Pancreas (tissue), 10 donors: ENCODE data around the gene EDAR. TPM values are rescaled to one million over a fixed set of nuclear protein-coding genes. Genes with fewer than 3 reads are reported as not detected.

Experiments
- ATAC-seq, 4 donors: fragments of 200-7000 bp; cut with Tn5 transposase; one replicate each; pipeline versions ENCODE4 v1.8.0 to v1.9.1; 2020; ENCODE audit warnings: mild to moderate bottlenecking in 4 of 4, moderate library complexity in 4 of 4
- DNase-seq, 6 donors: peaks; one replicate each; pipeline ENCODE4 v3.0.0-alpha.2; 2020
- FAIRE-seq: peaks from 2 replicates; lab custom pipeline; 2012; peaks lifted over from hg19 to GRCh38; lab: Jason Lieb, UNC
- H3K27ac ChIP-seq, 4 donors: fragments of 200-600 bp; sonication (generic); 1 replicate in 3 of 4; 2 replicates in 1 of 4; pipeline versions ENCODE4 v1.5.0 to v1.8.0; 2020
- H3K27me3 ChIP-seq, 4 donors: fragments of 200-600 bp; one replicate each; pipeline ENCODE4 v1.8.0; 2021
- H3K36me3 ChIP-seq, 3 donors: fragments of 200-600 bp; sonication (generic) in 1 of 3; one replicate each; pipeline versions ENCODE4 v1.5.0 to v1.8.0; 2020 to 2021
- H3K4me1 ChIP-seq, 3 donors: fragments of 200-600 bp; one replicate each; pipeline ENCODE4 v1.8.0; 2021
- H3K4me3 ChIP-seq, 4 donors: fragments of 200-600 bp; sonication (generic) in 2 of 4; one replicate each; pipeline versions ENCODE4 v1.5.0 to v1.8.0; 2020 to 2021
- H3K9me3 ChIP-seq, 4 donors: fragments of 200-600 bp; one replicate each; pipeline ENCODE4 v1.8.0; 2021
- CTCF ChIP-seq, 4 donors: fragments of 200-600 bp; sonication (generic) in 3 of 4; IDR thresholded peaks; one replicate each; pipeline versions ENCODE4 v1.5.0 to v1.8.0; 2021; ENCODE audit warnings: antibody characterized with exemption in 4 of 4
- WGBS, 2 donors: extraction: QIAGEN DNeasy Blood & Tissue Kit; methylation state at CpG; one replicate each; pipeline ENCODE4 v1.1.7; 2013; 5-methylcytosine and 5-hydroxymethylcytosine counted together
- intact Hi-C, 3 donors: fragments of 100-400 bp; cut with DNase I; formaldehyde crosslinking; loops; one replicate each; pipeline versions ENCODE4 v1.11.1 to v1.14.2; 2022
- polyA plus RNA-seq, 2 donors: library from polyadenylated mRNA; stranded (reverse); fragments of 200-250 nt; gene quantifications; one replicate each; pipeline ENCODE4 v1.2.3, GENCODE V29; 2013
- total RNA-seq, 6 donors: library from RNA; stranded (reverse); fragmentation: NEBNext Ultra II Directional in 4 of 6; extraction: Animal tissue kit (Norgen Biotek cat#: 25700) in 4 of 6; gene quantifications; one replicate each; pipeline versions ENCODE4 v1.2.1 to v1.2.4, GENCODE V29; 2021 to 2023
- donor health status: healthy with polysubstance abuse.
- donor health status: DM: no; HTN: no; CAD: no; lungs with moderate emphysema.
- donor health status: DM: no; HTN: no; CAD: no.
- donor health status: control.
- donor health status: control.
- donor health status: Bipolar disorder and iron deficiency.
- donor health status: DM: yes; HTN: yes; CAD: no.
- donor health status: DM: no; HTN: no; CAD: no.
- donor health status: DM: no; HTN: no; CAD: no.
- donor health status: DM: yes; HTN: yes; CAD: no.

Gene EDAR
- total and polyA plus RNA-seq, 8 donors = 0.05 to 0.41 (median 0.12) TPM

- FAIRE-seq (no peak), DNase-seq (no peak), ATAC-seq (no peak)
- Histone ChIP-seq H3K9me3 (no peaks in the 10 kb centered on the region), H3K36me3 (no peaks in the 10 kb centered on the region), H3K27me3 (no peaks in the 10 kb centered on the region), H3K27ac (no peak overlapping the region), H3K4me3 (no peak overlapping the region), H3K4me1 (no peaks in the 10 kb centered on the region)
- intact Hi-C loops = no loop called here
- no peak for TF ChIP-seq CTCF (IDR thresholded peaks at IDR 0.05)
- WGBS, 2 donors = 96 to 98% methylated on average over 5 of the region's 5 CpGs
Observed at GRCh38 chr2:108870069-108870644, 118.9 kb downstream of the EDAR start.

GRCh38 chr2:108869542-108869941, 119.5 kb downstream of the EDAR start:
- intact Hi-C loops = no loop called here
- Histone ChIP-seq H3K27ac (no peak overlapping the region), H3K4me1 (no peaks in the 10 kb centered on the region), H3K9me3 (no peaks in the 10 kb centered on the region), H3K27me3 (no peaks in the 10 kb centered on the region), H3K4me3 (no peak overlapping the region), H3K36me3 (no peaks in the 10 kb centered on the region)
- ATAC-seq (no peak), DNase-seq (no peak), FAIRE-seq (no peak)
- TF ChIP-seq CTCF (IDR thresholded peaks at IDR 0.05) = no peak
- 84 to 88% methylated on average over 3 of the region's 3 CpGs for WGBS, 2 donors

- no peak overlapping the region for H3K27ac ChIP-seq
- 83 to 90% methylated on average over 1 of the region's 1 CpG for WGBS, 2 donors
- intact Hi-C loops = no loop called here
- DNase-seq = no peak
- ATAC-seq = no peak
- H3K4me1 ChIP-seq = no peaks in the 10 kb centered on the region
- TF ChIP-seq CTCF (IDR thresholded peaks at IDR 0.05) = no peak
- H3K36me3 ChIP-seq = no peaks in the 10 kb centered on the region
- H3K4me3 ChIP-seq = no peak overlapping the region
- no peak for FAIRE-seq
- no peaks in the 10 kb centered on the region for H3K9me3 ChIP-seq
- no peaks in the 10 kb centered on the region for H3K27me3 ChIP-seq
Observed at GRCh38 chr2:108868911-108869310, 120.1 kb downstream of the EDAR start.

- Histone ChIP-seq H3K36me3 (no peaks in the 10 kb centered on the region), H3K9me3 (no peaks in the 10 kb centered on the region), H3K4me1 (no peaks in the 10 kb centered on the region), H3K27me3 (no peaks in the 10 kb centered on the region), H3K4me3 (no peak overlapping the region), H3K27ac (no peak overlapping the region)
- ATAC-seq (no peak), FAIRE-seq (no peak), DNase-seq (no peak)
- intact Hi-C loops = no loop called here
- TF ChIP-seq CTCF (IDR thresholded peaks at IDR 0.05) = no peak
Observed at GRCh38 chr2:108866041-108866440, 123.0 kb downstream of the EDAR start.

GRCh38 chr2:108858894-108859293, 130.1 kb downstream of the EDAR start:
- ATAC-seq (no peak), DNase-seq (no peak), FAIRE-seq (no peak)
- no peak for TF ChIP-seq CTCF (IDR thresholded peaks at IDR 0.05)
- Histone ChIP-seq H3K27me3 (no peaks in the 10 kb centered on the region), H3K9me3 (no peaks in the 10 kb centered on the region), H3K4me1 (no peaks in the 10 kb centered on the region), H3K36me3 (no peaks in the 10 kb centered on the region), H3K27ac (no peak overlapping the region), H3K4me3 (no peak overlapping the region)
- 96% methylated on average over 3 of the region's 3 CpGs for WGBS, 2 donors
- intact Hi-C loops = no loop called here
